Measurements from ENCODE around the gene SHH. TPM values are rescaled to one million over a fixed set of nuclear protein-coding genes. Genes with fewer than 3 reads are reported as not detected.

Gene SHH
- total and polyA plus RNA-seq, 2 donors (not counting 3 experiments of a cell fraction or from before 2014, with no cell fraction given): not detected

- Histone ChIP-seq H3K4me2 (ENCODE audit: insufficient read depth, low read length) (no peak overlapping the region), H4K20me1 (replicated peaks; ENCODE audit: control insufficient read depth, extremely low read depth, insufficient read depth, low read length) (no peaks in the 10 kb centered on the region), H3K27me3 (ENCODE audit: control insufficient read depth in 2 of 2, insufficient read depth in 2 of 2, low read length in 2 of 2) (peaks cover 0 to 2% of the 10 kb centered on the region in 2 experiments), H3K27ac (ENCODE audit: insufficient read depth, low read depth, low read length) (no peak overlapping the region), H3K4me3 (replicated peaks in 1 of 3; ENCODE audit: insufficient read depth in 1 of 3, low read depth in 1 of 3, low read length in 3 of 3) (no peak overlapping the region), H3K79me2 (ENCODE audit: control insufficient read depth, insufficient read depth, low read length) (no peaks in the 10 kb centered on the region), H2AFZ (ENCODE audit: low read depth, low read length) (no peak overlapping the region), H3K9me1 (replicated peaks; ENCODE audit: control insufficient read depth, extremely low read depth, insufficient read depth, low read length) (no peaks in the 10 kb centered on the region), H3K36me3 (ENCODE audit: control insufficient read depth in 2 of 2, extremely low read depth in 1 of 2, insufficient read depth in 2 of 2, low read length in 2 of 2) (no peaks in the 10 kb centered on the region), H3K9me3 (replicated peaks; ENCODE audit: control insufficient read depth, insufficient read depth, low read length) (no peaks in the 10 kb centered on the region), H3K4me1 (ENCODE audit: control insufficient read depth, extremely low read depth, insufficient read depth, low read length) (no peaks in the 10 kb centered on the region), H3K9ac (replicated peaks; ENCODE audit: extremely low read depth, insufficient read depth, low read length) (no peak overlapping the region)
- POLR2A ChIA-PET: no interaction called here
- TF ChIP-seq GATA2 (IDR thresholded peaks at IDR 0.05; ENCODE audit: insufficient read depth, insufficient read length, low read depth, low read length): no peak
- DNase-seq (ENCODE audit: low read depth, low spot score): no peak
- dilution Hi-C loops (cut with MboI; ENCODE audit: extremely low pct_ligation_motif_present, low sequenced_read_pairs): no loop called here
- CTCF ChIA-PET: no interaction called here
- no TSS peak for BruUV-seq (replicated peaks)
- intact Hi-C loops (cut with micrococcal nuclease): no loop called here
- no peak for FAIRE-seq
Measured at GRCh38 chr7:155829796-155830470, 17.7 kb upstream of the SHH start.

DNA sequence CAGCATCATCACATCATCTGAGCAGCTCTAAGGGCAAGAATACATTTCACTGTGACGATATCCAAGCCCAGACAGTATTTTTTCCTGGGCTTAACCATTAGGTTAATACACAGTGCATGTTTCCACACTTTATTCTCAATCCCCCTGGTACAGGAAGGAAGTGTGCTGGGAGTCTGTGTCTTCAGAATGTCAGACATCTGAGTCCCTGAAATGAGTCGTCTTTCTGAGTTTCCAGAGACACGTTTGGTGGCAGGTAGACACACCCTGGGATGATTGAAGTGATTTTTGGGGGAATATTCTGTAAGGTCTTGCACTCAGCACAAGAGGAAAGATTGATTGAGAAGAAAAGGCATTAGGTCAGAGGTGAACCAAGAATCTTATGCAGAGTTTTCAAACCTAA is 13.1 kb upstream of the SHH start:
- CTCF ChIA-PET: no interaction called here
- Histone ChIP-seq H4K20me1 (replicated peaks; ENCODE audit: control insufficient read depth, extremely low read depth, insufficient read depth, low read length) (no peaks in the 10 kb centered on the region), H3K9ac (replicated peaks; ENCODE audit: extremely low read depth, insufficient read depth, low read length) (no peak overlapping the region), H3K79me2 (ENCODE audit: control insufficient read depth, insufficient read depth, low read length) (no peaks in the 10 kb centered on the region), H2AFZ (ENCODE audit: low read depth, low read length) (no peak overlapping the region), H3K9me3 (replicated peaks; ENCODE audit: control insufficient read depth, insufficient read depth, low read length) (no peaks in the 10 kb centered on the region), H3K36me3 (ENCODE audit: control insufficient read depth in 2 of 2, extremely low read depth in 1 of 2, insufficient read depth in 2 of 2, low read length in 2 of 2) (no peaks in the 10 kb centered on the region), H3K4me3 (replicated peaks in 1 of 3; ENCODE audit: insufficient read depth in 1 of 3, low read depth in 1 of 3, low read length in 3 of 3) (no peak overlapping the region), H3K27ac (ENCODE audit: insufficient read depth, low read depth, low read length) (no peak overlapping the region), H3K9me1 (replicated peaks; ENCODE audit: control insufficient read depth, extremely low read depth, insufficient read depth, low read length) (no peaks in the 10 kb centered on the region), H3K4me2 (ENCODE audit: insufficient read depth, low read length) (no peak overlapping the region), H3K27me3 (ENCODE audit: control insufficient read depth in 2 of 2, insufficient read depth in 2 of 2, low read length in 2 of 2) (peaks cover 0 to 2% of the 10 kb centered on the region in 2 experiments), H3K4me1 (ENCODE audit: control insufficient read depth, extremely low read depth, insufficient read depth, low read length) (no peaks in the 10 kb centered on the region)
- dilution Hi-C loops (cut with MboI; ENCODE audit: extremely low pct_ligation_motif_present, low sequenced_read_pairs): no loop called here
- DNase-seq (ENCODE audit: low read depth, low spot score) (no peak), FAIRE-seq (no peak)
- POLR2A ChIA-PET: no interaction called here
- intact Hi-C loops (cut with micrococcal nuclease): no loop called here
- BruUV-seq (replicated peaks): no TSS peak
- TF ChIP-seq, protein P1, sequence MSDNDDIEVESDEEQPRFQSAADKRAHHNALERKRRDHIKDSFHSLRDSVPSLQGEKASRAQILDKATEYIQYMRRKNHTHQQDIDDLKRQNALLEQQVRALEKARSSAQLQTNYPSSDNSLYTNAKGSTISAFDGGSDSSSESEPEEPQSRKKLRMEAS (IDR thresholded peaks at IDR 0.05; ENCODE audit: insufficient read depth, insufficient read length): no peak
- TF ChIP-seq POLR2AphosphoS5 (IDR thresholded peaks at IDR 0.05; ENCODE audit: insufficient read depth, low read depth, low read length): no peak
- no peak for TF ChIP-seq JUN (IDR thresholded peaks at IDR 0.05; ENCODE audit: borderline replicate concordance, insufficient read depth, insufficient read length, low read depth)
- no peak for TF ChIP-seq GATA2 (IDR thresholded peaks at IDR 0.05; ENCODE audit: insufficient read depth, insufficient read length, low read depth, low read length)
